GM19035 (cell line): ENCODE measurements around the gene TBC1D2.

ENCODE experiments used
- ATAC-seq: cut with Tn5 transposase; IDR thresholded peaks from one replicate; pipeline ENCODE4 v1.9.1; 2021; ENCODE audit not compliant: unreplicated experiment

The TBC1D2 gene

DNA sequence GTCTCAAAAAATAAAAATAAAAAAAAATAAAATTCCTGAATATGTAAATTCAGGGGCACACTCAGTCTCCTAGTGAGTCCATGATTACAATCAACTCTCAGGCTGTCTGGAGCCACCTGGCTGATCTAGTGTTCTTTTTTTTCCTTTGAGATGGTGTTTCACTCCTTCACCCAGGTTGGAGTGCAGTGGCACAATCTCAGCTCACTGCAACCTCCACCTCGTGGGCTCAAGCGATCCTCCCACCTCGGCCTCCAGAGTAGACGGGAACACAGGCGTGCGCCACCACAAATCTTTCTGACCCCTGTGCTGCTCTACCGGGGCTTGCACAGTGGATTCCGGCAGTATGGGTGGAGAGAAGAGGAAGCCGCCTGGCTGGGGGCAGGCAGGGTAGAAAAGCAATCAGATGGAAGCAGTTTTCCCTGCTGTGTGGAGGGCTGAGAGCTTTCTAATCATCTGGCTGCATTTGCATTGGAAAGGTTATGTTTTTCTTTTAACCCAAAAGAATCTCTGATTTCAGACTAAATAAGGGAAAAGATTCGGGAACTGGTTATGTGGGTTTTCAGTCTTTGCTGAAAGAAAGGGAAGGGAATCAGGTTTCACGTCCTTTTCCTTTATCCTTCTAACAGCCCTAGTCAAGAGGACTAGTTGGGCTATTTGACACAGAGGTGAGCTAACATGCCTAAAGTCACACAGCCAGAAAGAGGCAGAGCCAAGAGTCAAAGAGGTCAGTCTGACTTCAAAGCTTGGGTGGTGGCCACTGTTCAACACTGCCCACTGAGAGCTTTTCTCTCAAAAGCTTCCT, 36.7 kb downstream of the TBC1D2 start:
- ATAC-seq, result no peak

DNA sequence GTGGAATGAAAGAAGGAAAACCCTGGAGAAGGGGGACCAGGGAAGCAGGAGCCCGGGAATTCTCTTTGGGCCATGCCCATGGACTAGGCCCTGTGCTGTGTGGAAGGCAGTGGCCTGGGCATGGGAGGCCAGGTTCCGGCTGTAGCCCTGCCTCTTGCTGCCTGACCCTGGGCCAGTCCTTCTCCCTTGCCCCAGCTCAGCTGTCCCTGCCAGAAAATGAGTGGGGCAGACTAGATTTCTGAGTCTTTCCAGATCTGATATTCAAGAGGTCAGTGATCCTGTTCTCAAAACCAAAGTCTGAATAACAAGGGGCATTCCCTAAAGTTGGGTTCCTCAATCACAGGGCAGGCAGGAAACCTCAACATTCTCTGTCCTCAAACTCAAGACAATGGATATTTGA, 38.2 kb downstream of the TBC1D2 start:
- no peak for ATAC-seq

DNA sequence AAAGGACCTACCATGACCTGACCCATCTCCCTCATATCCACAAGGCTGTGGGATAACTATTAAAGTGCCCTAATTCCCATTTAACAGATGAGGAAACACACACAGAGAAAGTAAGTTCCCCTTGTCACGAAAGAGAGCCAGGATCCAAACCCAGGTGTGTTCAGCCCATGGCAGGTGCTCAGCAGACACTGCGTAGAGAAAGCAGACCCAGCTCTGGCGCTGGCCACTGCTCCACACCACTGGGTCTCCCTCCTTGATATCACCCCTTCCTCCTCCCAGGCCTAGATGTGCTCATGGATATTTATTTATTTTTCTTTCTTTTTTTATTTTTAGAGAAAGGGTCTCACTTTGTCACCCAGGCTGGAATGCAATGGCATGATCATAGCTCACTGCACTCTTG, 39.1 kb downstream of the TBC1D2 start:
- ATAC-seq, result no peak

DNA sequence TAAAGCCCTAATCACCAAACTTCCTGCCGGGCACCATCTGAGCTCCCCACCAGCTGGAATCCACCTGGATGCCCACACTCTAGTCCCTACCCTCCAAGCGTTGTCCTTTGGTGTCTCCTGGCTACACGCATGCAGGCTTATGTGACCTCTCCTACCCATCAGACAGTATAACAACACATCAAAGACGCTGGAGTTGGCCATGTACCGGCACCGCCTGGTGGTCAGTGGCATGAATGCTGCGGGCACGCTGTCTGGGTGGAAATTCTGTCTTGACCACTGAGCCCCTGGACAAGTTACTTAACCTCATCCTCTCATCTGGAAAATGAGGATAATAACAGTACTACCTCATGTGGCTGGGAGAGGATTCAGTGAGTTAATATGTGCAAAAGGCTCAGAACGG, 39.6 kb downstream of the TBC1D2 start:
- ATAC-seq, result no peak

DNA sequence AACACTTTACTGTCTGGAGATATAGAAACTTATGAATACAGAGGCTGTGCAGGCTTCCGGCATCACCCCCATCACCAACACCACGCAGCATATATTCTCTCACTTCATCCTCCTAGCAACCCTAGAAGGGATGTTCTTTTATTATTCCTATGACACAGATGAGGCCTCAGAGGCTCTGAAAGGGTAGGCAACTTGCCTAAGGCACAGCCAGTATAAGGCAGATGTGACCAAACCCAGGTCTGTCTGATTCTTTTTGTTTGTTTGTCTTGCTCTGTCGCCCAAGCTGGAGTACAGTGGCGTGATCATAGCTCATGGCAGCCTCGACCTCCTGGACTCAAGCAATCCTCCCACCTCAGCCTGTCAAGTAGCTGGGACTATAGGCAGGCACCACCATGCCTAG, 40.2 kb downstream of the TBC1D2 start:
- ATAC-seq, result no peak

DNA sequence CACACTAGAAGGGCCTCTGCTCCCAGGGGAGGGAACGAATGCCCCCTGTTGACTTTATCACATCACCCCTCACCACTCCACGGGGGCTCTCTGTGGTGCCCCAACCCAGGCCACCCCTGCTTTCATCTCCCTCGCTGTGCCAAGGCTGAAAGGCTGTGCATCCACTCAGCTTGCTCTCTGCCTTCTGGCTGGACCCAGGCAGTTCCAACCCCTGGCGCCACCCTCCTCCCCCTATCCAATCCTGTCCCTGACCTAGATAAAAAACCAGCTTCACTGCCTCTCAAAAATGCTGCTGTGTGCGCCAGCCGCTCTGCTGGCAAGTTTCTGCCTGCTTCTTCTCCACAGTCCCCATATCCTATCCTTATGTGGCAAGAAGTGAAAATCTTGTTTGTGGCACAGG, 40.6 kb downstream of the TBC1D2 start:
- ATAC-seq, result no peak

DNA sequence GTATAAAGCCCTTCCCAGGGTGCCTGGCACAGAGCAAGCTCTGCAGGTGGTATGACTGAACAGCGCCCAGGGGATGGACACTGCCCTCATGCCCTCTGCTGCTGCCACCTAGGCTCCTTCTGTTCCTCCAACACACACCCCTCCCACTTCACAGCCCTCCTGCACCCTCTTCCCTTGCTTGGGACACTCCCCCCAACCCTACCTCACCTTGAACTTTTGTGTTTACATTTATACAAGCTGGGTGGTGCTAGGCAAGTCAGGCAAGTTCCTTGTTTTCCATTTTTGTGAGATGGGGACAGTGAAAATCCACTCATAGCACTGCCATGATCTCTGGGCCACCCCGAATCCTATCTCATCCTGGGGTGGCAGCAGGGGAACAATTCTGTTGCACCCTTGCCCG, 44.2 kb downstream of the TBC1D2 start:
- no peak for ATAC-seq

DNA sequence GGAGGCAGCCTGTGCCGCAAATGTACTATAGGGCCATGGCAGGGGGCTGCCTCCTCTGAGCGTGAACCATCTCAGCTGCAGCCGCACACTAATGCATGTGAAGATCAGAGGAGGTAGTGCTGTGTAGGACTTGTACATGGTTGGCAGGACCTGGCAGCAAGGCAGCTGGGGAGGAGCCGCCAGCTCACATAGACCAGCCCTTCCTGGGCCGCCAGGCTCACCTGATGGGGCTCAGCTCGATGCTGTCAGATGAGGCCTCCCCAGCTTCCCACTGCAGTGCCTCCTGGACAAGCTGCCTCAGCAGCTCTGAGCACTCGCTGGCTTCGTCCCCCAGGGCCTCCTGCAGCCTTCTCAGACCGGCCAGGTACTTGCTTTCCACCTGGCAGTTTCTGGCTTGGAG, 45.0 kb downstream of the TBC1D2 start:
- ATAC-seq, result no peak

DNA sequence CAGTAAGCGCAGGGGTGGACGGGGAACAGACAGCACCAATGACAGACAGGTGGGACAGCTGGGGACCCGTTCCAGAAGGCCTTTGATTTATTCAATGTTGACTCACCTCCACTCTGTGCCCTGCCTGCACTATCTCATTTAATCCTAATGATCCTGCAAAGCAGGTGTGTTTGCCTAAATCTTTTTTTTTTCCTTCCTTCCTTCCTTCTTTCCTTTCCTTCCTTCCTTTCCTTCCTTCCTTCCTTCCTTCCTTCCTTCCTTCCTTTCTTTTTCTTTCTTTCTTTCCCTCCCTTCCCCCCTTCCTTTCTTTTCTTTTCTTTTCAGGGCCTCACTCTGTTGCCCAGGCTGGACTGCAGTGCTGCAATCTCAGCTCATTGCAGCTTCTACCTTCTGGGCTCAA, 45.9 kb downstream of the TBC1D2 start:
- no peak for ATAC-seq

DNA sequence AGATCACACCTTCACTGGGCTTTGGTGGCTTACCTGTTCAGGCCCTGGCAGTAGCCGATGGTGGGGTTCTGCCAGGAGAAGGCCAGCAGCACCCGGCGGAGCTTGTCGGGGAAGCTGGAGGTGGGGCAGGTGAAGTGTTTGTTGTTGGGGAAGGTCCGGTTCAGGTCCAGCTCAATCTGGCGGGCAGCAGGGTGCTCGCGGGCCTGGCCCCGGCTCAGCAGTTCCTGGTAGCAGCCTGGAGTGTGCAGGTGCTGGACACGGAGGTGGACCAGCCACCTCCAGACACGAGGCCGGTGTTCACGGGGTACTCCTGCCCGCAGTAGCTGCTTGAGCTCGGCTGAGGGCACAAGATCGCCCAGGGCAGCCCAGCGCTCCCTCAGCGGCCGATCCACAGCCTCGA, 46.8 kb downstream of the TBC1D2 start:
- ATAC-seq, result no peak

DNA sequence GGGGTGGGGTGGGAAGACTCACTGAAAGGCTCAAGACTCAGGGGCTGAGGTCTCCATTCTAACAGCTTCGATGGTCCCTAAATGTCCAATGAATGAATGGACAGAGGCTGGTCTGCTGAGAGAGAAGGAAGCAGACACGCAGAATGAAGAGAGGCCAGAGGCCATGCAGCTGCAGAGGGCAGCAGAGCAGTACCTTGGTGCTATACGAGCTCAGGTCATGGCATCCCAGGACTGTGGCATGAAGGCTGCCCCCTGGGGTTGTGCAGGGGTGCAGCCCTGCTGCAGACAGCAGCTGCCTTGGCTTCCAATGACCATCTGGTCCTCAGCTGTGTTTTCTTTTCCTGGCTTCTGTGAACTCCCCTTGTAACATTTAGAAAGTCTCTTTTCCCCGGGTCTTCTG, 47.8 kb downstream of the TBC1D2 start:
- ATAC-seq, result no peak

DNA sequence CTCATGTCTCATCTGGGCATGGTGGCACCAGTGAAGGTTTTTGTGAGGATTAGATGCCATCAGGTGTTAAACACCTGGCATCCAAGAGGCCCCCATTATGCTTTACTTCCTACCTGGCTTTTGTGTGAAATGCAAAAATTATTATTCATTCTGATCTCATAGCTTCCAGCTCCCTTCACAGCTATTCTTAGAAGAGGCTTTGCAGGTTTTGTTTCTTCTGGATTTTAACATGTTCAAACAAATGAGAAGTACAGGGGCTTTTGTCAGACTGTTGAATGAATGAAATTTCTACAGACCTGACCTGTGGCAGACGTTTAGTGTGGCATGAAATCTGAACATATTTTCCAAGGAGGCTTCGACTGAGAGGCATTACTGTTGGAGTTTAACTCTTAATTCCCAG, 48.7 kb downstream of the TBC1D2 start:
- no peak for ATAC-seq

DNA sequence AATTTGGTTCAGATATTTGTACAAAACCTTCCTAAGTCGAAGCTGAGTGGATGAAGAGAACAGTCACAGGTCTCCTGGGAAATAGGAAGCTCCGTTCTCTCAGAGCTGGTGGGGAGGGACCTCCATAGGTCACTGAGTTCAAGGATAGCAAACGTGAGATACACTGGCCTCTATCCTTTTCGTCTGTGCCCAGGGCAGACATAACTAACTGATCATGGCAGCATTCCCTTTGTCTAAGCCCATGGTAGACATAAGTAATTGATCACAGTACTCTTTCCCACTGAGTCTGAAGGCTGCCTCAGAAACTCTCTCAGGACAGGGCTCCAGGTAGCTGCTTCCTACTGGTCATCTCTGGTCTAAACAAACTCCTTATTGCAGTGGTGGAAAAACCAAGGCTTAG, 50.8 kb downstream of the TBC1D2 start:
- no peak for ATAC-seq

DNA sequence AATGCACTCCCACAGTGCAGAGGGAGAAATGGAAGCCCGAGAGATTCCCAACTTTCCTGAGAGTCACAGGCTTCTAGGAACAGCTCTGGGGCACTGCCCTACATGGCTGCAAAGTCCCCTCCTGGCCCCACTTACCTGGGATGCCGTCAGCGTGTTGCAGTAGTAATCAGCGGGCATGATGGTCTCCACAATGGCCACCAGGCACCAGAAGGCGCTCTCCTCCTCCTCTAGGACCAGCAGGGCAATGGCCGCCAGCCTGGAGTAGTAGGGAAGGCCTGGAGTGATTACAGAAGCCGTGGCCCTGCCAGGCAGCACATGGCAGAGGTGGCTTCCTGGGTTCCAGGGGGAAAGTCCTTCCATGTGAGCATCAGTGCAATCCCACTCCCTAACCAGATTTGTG, 52.3 kb downstream of the TBC1D2 start:
- no peak for ATAC-seq

DNA sequence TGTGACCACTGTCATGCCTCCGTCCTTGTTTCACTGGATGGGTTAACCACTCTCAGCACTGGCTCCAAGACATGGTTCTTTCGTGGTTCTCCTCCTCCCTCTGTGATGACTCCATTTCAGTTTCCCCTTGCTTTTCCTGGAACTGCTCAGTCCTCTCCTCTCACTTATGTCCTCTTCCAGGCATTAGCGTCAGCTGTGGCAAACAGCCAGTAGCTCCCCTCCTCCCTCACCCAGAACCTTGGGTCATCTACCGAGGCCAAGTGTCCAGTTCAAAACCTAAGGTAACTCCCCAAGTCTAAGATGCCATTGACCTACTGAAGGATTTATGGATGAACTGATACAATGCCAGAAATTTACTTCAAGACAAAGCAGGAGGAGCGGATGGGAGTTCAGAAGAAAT, 53.2 kb downstream of the TBC1D2 start:
- no peak for ATAC-seq

DNA sequence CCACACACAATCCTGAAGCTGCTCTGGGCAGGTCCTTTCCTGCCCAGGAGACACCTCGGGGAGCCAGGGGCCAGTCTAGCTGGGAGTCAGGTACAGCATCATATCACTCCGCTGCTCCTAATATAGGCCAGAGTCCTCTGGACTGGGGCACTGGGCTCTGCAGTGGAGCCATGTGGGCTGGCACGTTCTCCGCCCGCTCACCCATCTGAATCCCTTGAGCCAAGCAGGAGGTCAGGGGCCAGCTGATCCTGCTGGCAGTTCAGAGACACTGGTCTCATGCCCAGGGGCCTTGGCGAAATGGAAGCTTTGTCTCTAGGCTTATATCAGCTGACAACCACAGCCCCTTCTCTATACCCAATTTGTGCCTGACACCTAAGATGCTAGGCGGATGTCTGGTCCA, 53.7 kb downstream of the TBC1D2 start:
- ATAC-seq, result no peak

DNA sequence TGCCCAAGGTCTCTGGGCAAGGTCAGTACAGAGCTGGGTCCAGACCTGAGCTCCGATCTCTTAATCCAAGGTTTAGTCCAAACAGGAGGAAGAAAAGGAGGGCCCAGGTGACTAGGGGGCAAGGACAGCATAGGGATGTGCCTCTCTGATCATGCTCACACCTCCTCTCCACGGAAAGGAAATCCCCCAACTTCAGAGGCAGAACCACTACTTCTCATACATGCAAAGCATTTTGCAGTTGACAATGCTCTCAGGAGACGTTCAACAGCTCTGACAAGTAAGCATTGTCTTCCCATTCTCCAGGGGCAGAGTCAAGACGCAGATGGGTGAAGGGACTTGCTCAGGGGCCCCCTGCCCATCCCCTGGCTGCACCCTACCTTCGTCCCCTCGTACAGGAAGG, 54.3 kb downstream of the TBC1D2 start:
- ATAC-seq, result no peak

DNA sequence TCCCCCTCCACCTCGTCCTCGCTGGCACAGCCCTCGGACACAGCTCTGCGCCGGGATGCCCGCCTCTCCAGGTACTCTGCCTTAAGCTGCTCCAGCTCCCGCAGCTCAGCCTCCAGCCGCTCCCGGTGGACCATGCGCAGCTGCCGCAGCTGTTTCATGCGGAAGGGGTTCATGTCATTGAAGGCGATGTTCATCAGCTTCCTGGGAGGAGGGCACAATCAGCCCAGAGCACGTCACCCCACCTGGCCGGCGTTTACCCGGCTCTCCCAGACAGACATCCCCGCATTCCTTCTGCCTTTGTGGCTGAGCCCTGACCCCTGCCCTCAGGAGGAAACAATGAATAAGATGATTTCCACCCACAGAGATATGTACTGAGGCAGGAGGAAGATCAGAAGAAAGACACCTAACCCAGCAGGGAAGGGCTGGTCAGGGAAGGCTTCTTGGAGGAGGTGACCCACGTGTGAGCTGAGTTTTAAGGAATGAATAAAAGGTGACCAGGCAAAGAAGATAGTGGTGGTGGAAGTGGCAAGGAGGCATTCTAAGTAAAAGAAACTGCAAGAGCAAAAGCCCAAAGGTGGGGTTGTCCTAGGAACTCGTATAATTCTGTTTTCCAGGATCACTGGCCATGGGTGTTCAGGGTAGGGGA, 55.9 kb downstream of the TBC1D2 start:
- ATAC-seq, result no peak

DNA sequence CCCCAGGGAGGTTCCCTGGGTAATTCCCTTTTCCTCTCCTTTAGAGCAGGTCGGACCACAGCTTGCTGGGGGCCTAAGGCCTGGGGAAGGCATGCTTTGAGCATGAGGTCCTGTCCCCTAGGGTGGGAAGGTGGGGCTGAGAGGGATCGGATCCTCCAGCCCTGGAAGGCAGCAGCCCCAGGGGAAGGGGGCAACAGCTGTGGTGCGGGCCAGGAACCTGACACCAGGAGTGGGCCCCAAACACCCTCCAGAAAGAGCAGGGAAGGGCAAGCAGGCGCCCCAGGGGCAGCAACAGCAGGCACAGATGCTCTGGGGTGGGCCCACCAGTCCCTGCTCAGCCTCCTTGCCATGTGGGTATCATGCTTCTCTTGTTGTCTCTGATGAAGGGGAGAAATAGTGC, 59.8 kb downstream of the TBC1D2 start:
- no peak for ATAC-seq

DNA sequence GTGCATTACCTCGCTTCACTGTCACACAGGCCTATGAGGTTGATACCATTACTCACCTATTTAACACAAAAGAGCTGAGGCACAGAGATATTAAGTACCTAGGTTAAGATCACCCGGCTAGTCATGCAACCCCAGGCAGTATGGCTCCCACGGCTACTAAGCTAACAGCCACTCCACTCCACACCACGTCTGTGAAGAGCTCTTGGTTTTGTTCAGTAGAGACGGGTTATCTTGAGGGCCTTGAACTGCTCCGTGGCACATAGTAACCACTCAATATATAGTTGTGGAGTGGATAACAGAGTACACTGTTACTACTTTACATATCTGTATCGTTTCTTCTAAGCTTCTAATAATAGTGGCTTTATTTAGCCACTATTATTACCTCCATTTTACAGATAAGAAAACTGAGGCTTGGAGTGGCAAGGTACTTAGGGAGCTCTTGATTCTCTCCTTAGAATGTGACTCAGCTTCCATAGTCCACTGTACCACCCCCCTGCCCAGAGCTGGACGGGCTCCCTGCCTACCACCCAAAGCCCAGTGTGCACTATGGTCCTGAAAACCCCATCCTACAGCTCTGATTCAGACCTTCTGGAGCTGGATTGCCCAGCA, 62.0 kb downstream of the TBC1D2 start:
- ATAC-seq, result no peak

DNA sequence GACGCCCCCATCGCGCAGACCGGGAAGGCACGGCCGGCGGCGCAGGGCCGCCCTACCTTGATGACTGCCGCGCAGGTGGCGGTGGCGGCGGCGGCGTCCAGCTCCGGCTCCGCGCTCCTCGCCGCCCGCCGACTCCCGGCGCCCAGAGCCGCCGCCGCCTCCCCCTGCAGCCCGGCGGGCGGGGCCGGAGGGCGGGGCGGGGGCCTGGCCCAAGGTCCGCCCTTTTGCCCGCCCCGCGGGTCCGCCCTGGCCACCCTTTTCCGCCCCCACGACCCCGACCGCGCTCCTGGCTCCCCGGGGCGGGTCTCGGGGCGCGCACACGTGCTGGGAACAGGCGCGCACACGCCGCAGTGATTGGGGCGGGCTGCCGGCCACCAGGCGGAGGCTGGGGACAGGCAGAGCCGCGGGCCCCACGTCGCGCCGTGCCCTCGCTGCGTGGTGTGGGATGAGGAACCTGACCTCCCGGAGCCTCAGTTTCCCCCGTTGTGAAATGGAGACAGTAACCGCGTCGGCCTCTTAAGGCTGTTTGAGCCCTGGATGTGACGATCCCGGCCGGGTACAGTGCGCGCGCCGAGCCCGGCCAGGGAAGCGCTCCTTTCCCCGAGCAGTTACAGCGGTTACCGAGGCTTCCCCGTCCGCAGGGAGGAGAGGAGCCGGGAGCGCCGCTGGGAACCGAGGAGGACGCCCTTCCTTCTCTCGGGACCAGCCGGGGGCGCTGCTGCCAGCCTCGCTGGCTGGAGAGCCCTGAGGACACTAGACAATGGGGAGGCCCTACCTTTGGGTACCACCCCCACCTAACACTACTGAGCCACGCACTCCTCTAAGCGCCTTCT, 62.7 kb downstream of the TBC1D2 start, which contains the start of gene CORO2A:
TSS of gene CORO2A (minus strand) at position 135 of the 833 bp plus-strand sequence. CDS start 34,977 bp downstream, outside the sequence.
- peak; percentile 65 for ATAC-seq
